ENCODE results near the gene KRT6A. TPM values are rescaled to one million over a fixed set of nuclear protein-coding genes. Genes with fewer than 3 reads are reported as not detected.
A peak's percentile ranks its signal among the peaks of the same experiment; 100 is the strongest.

The KRT6A gene
- total RNA-seq, 1 donor from 2014 or later = not detected

GRCh38 chr12:52524898-52525591 lies 32.0 kb upstream of the KRT6A start:
- H3K4me1 Mint-ChIP-seq (ENCODE audit: low read depth) = no peaks in the 10 kb centered on the region
- H3K36me3 Mint-ChIP-seq (ENCODE audit: insufficient read depth) = no peaks in the 10 kb centered on the region
- H3K27me3 Mint-ChIP-seq = peaks cover 16% of the 10 kb centered on the region
- DNase-seq (ENCODE audit: low spot score, unreplicated experiment) = no peak
- H3K9me3 Mint-ChIP-seq (ENCODE audit: low read depth) = no peaks in the 10 kb centered on the region
- no peak overlapping the region for H3K4me3 Mint-ChIP-seq (ENCODE audit: low read depth)
- TF ChIP-seq CTCF (IDR thresholded peaks at IDR 0.05; ENCODE audit: unreplicated experiment) = no peak
- no peak overlapping the region for H3K27ac Mint-ChIP-seq

DNA sequence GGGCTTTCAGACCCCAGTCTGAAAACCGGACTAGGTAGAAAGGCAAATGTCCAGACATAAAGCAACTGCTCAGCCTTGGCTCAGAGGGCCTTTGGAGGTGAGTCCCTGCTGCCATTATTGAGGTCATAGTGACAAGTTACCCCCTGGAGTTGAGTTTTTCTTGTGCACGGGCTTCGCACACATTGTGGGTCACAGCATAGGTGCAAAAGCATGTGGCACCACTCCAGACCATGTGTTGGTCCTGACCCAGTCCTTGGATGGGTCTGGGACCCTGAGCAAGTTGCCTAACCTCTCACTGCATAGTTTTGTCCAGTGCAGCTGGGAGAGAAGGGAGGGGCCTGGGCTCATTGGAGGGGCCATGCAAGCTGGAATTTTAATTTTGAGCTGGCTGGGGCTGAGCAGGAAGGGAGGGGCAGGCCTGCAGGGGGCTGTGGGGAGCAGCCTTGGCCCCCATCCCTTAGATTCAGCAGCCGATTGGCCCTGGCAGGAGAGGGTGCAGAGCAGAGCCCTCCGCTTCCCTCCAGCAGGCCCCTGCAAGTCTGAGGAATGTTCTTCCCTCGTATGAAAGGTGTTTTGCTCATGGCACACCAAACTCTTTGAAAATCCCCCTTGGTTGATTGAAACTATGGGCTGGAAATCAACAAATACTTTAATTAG lies 31.3 kb upstream of the KRT6A start:
- no peak for TF ChIP-seq CTCF (IDR thresholded peaks at IDR 0.05; ENCODE audit: unreplicated experiment)
- H3K9me3 Mint-ChIP-seq (ENCODE audit: low read depth) = no peaks in the 10 kb centered on the region
- no peak overlapping the region for H3K4me3 Mint-ChIP-seq (ENCODE audit: low read depth)
- H3K27ac Mint-ChIP-seq = no peak overlapping the region
- H3K4me1 Mint-ChIP-seq (ENCODE audit: low read depth) = no peaks in the 10 kb centered on the region
- DNase-seq (ENCODE audit: low spot score, unreplicated experiment) = peak; percentile 7
- no peaks in the 10 kb centered on the region for H3K36me3 Mint-ChIP-seq (ENCODE audit: insufficient read depth)
- H3K27me3 Mint-ChIP-seq = peaks cover 19% of the 10 kb centered on the region

DNA sequence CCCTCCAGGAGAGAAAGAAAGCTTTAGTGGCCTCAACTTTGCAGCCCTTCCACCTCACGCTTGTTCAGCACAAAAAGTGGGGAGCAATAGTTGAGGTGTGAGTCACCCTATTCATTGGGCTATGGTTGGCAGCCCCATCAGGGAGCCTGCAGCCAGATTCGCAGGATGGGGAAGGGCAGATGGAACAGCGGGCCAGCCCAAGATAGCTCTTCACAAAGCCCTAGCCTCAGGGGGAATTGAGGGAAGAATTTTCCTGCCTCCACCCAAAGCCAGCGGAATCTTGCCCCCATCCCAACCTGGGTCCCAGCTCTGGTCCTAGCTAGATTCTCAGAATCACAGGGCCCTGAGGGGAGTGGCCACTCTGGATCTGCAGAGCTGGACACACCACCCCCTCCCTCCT lies 30.8 kb upstream of the KRT6A start:
- no peak overlapping the region for H3K27ac Mint-ChIP-seq
- H3K4me3 Mint-ChIP-seq (ENCODE audit: low read depth) = no peak overlapping the region
- H3K4me1 Mint-ChIP-seq (ENCODE audit: low read depth) = no peaks in the 10 kb centered on the region
- peak; percentile 5 for DNase-seq (ENCODE audit: low spot score, unreplicated experiment)
- no peaks in the 10 kb centered on the region for H3K9me3 Mint-ChIP-seq (ENCODE audit: low read depth)
- peaks cover 24% of the 10 kb centered on the region for H3K27me3 Mint-ChIP-seq
- TF ChIP-seq CTCF (IDR thresholded peaks at IDR 0.05; ENCODE audit: unreplicated experiment) = no peak
- no peaks in the 10 kb centered on the region for H3K36me3 Mint-ChIP-seq (ENCODE audit: insufficient read depth)

DNA sequence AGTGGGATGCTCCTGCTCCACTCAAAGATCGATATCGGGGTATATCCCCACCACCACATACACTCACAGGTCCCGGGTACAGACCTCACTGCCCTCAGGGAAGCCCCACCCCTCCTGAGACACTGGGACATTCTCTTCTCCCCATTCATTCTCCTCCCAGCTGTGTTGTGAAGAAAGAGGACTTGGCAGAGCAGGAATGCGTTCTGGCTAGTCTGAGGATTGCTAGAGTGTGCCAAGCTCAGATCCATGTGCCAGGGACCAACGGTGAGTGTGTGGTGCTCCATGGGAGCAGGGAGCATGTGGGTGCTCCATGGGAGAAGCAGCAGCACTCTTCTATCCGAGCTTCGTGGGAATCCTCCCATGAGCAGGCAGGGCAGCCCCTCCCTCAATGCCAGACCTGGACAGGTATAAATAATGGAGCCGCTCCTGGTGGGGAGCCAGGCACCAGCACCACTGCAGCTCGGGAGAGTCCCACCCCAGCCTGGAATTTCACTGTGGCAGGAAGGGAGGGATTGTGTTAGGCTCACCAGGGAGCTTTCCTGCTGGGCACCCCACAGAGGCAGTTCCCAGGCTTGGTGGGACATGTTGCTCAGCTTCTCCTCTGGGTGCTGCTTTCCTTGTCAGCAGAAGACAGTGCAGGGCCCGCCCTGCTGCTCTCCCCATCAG lies 29.4 kb upstream of the KRT6A start:
- H3K4me3 Mint-ChIP-seq (ENCODE audit: low read depth) = no peak overlapping the region
- no peaks in the 10 kb centered on the region for H3K36me3 Mint-ChIP-seq (ENCODE audit: insufficient read depth)
- no peak overlapping the region for H3K27ac Mint-ChIP-seq
- H3K9me3 Mint-ChIP-seq (ENCODE audit: low read depth) = no peaks in the 10 kb centered on the region
- peaks cover 29% of the 10 kb centered on the region for H3K27me3 Mint-ChIP-seq
- no peaks in the 10 kb centered on the region for H3K4me1 Mint-ChIP-seq (ENCODE audit: low read depth)
- no peak for TF ChIP-seq CTCF (IDR thresholded peaks at IDR 0.05; ENCODE audit: unreplicated experiment)
- DNase-seq (ENCODE audit: low spot score, unreplicated experiment) = peak; percentile 7

DNA sequence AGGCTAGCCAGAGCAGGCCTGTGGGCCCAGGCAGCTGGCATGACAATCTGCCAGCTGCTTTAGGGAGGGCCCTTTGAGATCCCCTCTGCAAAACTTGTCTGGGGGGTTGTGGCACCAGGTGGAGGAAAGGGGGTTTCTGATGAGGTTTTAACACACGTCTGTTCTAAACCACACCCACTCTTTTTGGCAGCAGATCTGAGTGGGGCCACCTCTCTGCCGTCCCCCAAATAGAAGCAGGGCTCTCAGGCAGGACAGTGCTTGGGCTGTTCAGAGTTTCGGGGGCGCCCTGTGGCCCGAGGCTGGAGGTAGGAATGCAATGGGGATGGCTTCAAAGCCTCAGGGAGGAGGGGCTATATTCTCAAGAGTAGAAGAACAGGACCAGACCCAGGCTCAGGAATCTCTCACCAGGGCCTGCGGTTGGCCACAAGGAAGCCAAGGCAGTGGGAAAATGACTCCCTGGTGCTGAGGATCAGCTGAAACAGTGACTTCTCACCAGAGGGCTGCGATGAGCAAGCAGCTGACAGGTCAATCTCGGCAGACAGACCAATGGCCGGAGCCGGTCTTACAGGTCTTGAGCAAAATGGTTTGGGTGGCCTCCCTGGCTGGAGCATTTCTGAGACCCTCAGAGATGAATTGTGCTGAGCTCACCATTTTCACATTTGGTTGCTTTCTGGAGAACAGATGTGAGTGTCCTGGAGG lies 28.7 kb upstream of the KRT6A start:
- no peaks in the 10 kb centered on the region for H3K9me3 Mint-ChIP-seq (ENCODE audit: low read depth)
- TF ChIP-seq CTCF (IDR thresholded peaks at IDR 0.05; ENCODE audit: unreplicated experiment) = no peak
- no peaks in the 10 kb centered on the region for H3K4me1 Mint-ChIP-seq (ENCODE audit: low read depth)
- H3K36me3 Mint-ChIP-seq (ENCODE audit: insufficient read depth) = no peaks in the 10 kb centered on the region
- DNase-seq (ENCODE audit: low spot score, unreplicated experiment) = peak; percentile 8
- H3K27ac Mint-ChIP-seq = no peak overlapping the region
- H3K27me3 Mint-ChIP-seq = peaks cover 33% of the 10 kb centered on the region
- H3K4me3 Mint-ChIP-seq (ENCODE audit: low read depth) = no peak overlapping the region

All from progenitor cell of endocrine pancreas (in vitro differentiated cells).